ENCODE data around the gene KCNMA1. TPM values are rescaled to one million over a fixed set of nuclear protein-coding genes. Genes with fewer than 3 reads are reported as not detected.

Gene KCNMA1
- total RNA-seq, 3 donors from 2014 or later (not counting 1 experiment from before 2014, with no cell fraction given): 0.40 to 1.8 (median 0.63) TPM

DNA sequence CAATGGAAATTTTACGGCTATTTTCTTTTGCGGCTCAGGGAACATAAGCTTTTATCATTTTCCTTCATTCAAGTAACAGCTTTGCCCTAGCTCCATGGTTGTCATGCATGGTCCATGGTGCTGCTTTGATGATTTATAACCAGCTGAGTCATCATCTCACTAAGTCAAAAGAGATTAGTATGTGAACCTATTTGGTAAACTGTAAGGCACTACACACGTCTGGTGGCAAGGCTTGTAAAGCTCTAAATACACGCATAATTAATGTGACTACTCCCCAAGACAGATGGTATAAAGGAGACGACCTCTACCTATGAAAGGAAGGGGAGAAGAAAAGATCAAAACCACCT, 340.2 kb downstream of the KCNMA1 start:
- Mint-ChIP-seq H3K4me3 (no peak overlapping the region), H3K9me3 (no peaks in the 10 kb centered on the region), H3K27ac (no peak overlapping the region), H3K4me1 (no peaks in the 10 kb centered on the region), H3K27me3 (ENCODE audit: low read depth in 2 of 2) (peaks cover 6 to 8% of the 10 kb centered on the region in 2 donors), H3K36me3 (no peaks in the 10 kb centered on the region)
- Histone ChIP-seq H3K36me3 (ENCODE audit: control insufficient read depth, insufficient read depth, low read length) (no peaks in the 10 kb centered on the region), H3K27ac (ENCODE audit: low read length) (no peak overlapping the region), H3K4me3 (ENCODE audit: low read length) (no peak overlapping the region), H3K4me1 (ENCODE audit: control insufficient read depth, insufficient read depth, low read length) (no peaks in the 10 kb centered on the region), H3K27me3 (ENCODE audit: control insufficient read depth, insufficient read depth, low read length) (no peaks in the 10 kb centered on the region), H3K9me3 (ENCODE audit: control insufficient read depth, insufficient read depth, low read length) (no peaks in the 10 kb centered on the region)
- TF ChIP-seq, protein P1, sequence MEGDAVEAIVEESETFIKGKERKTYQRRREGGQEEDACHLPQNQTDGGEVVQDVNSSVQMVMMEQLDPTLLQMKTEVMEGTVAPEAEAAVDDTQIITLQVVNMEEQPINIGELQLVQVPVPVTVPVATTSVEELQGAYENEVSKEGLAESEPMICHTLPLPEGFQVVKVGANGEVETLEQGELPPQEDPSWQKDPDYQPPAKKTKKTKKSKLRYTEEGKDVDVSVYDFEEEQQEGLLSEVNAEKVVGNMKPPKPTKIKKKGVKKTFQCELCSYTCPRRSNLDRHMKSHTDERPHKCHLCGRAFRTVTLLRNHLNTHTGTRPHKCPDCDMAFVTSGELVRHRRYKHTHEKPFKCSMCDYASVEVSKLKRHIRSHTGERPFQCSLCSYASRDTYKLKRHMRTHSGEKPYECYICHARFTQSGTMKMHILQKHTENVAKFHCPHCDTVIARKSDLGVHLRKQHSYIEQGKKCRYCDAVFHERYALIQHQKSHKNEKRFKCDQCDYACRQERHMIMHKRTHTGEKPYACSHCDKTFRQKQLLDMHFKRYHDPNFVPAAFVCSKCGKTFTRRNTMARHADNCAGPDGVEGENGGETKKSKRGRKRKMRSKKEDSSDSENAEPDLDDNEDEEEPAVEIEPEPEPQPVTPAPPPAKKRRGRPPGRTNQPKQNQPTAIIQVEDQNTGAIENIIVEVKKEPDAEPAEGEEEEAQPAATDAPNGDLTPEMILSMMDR (IDR thresholded peaks at IDR 0.05): no peak
- 89% methylated on average over 2 of the region's 5 CpGs for whole genome bisulfite sequencing (ENCODE audit: insufficient coverage)
- intact Hi-C loops (cut with micrococcal nuclease): no loop called here
- DNase-seq (no peak), ATAC-seq (no peak)

DNA sequence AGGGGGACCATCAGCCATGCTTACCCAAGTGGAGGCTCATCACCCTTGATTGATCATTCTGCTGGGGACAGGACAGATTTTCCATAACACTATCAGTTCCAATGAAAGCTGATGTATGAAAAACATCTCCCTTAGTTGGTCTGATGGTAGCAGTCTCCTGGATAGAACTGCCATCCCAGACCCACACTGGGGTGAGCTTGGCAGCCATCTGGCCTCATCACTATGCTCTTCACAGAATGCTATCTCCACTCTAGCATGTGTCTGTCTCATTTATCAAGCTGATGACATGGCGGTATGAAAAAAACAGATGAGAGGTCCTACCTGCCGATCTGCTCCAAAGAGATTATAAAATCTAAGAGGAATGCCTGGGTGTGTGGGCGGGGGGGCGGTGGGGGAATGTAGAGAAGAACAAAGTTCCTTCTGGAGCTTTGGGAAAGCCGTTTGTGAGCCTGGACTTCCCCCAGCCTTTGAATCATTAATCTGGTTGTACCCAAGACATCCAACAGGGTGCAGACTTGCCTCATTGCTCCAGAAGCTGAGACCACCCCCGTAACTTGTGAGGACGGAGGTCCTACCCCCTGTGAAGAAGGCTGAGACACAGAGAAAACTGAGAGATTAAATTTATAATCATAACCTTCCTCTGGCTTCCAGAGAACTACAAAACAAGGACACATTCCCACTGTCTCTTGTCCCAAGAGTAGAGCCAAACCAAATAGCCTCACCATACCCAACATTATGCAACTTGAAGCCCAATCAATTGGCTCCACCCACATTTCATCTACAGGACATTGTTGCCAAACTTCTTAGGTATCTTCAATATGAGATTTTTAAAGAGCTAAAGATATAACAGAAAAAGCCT, 340.8 kb downstream of the KCNMA1 start:
- H3K9me3 ChIP-seq (ENCODE audit: control insufficient read depth, insufficient read depth, low read length): no peaks in the 10 kb centered on the region
- peaks cover 6 to 8% of the 10 kb centered on the region in 2 donors for H3K27me3 Mint-ChIP-seq (ENCODE audit: low read depth in 2 of 2)
- no peak overlapping the region for H3K27ac Mint-ChIP-seq
- H3K36me3 Mint-ChIP-seq: no peaks in the 10 kb centered on the region
- H3K9me3 Mint-ChIP-seq: no peaks in the 10 kb centered on the region
- no peak overlapping the region for H3K4me3 Mint-ChIP-seq
- no peaks in the 10 kb centered on the region for H3K4me1 Mint-ChIP-seq
- H3K4me1 ChIP-seq (ENCODE audit: control insufficient read depth, insufficient read depth, low read length): no peaks in the 10 kb centered on the region
- no peak overlapping the region for H3K4me3 ChIP-seq (ENCODE audit: low read length)
- no peaks in the 10 kb centered on the region for H3K36me3 ChIP-seq (ENCODE audit: control insufficient read depth, insufficient read depth, low read length)
- DNase-seq: no peak
- ATAC-seq: no peak
- H3K27me3 ChIP-seq (ENCODE audit: control insufficient read depth, insufficient read depth, low read length): no peaks in the 10 kb centered on the region
- H3K27ac ChIP-seq (ENCODE audit: low read length): no peak overlapping the region
- WGBS (ENCODE audit: insufficient coverage): 63% methylated on average over 5 of the region's 7 CpGs
- intact Hi-C loops (cut with micrococcal nuclease): no loop called here
- TF ChIP-seq, protein P1 (IDR thresholded peaks at IDR 0.05): no peak

DNA sequence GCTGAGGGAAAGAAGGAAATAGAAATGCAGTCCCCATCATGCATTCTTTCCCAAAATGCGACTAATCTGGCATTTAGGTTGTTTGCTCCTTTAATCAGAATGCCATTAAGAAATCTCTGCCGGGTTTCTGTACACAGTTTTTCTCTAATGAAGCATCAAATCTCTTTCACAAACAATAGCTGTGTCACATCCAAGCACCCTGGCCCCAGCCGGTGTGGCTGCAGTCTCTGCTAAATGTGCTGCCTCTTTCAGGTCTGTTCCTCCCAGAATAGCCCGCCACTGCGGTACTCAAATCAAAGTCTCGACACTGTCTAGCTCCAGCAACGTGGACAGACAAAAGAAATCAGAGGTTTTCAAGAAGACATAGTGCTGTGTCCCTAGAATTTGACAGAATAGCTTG, 343.8 kb downstream of the KCNMA1 start:
- H3K27me3 ChIP-seq (ENCODE audit: control insufficient read depth, insufficient read depth, low read length): no peaks in the 10 kb centered on the region
- ATAC-seq (no peak), DNase-seq (no peak)
- H3K9me3 ChIP-seq (ENCODE audit: control insufficient read depth, insufficient read depth, low read length): no peaks in the 10 kb centered on the region
- H3K27ac ChIP-seq (ENCODE audit: low read length): no peak overlapping the region
- no peaks in the 10 kb centered on the region for H3K36me3 Mint-ChIP-seq
- H3K4me1 ChIP-seq (ENCODE audit: control insufficient read depth, insufficient read depth, low read length): no peaks in the 10 kb centered on the region
- no peaks in the 10 kb centered on the region for H3K36me3 ChIP-seq (ENCODE audit: control insufficient read depth, insufficient read depth, low read length)
- H3K9me3 Mint-ChIP-seq: no peaks in the 10 kb centered on the region
- intact Hi-C loops (cut with micrococcal nuclease): no loop called here
- peaks cover 8 to 21% of the 10 kb centered on the region in 2 donors for H3K27me3 Mint-ChIP-seq (ENCODE audit: low read depth in 2 of 2)
- peaks cover 8 to 15% of the 10 kb centered on the region in 2 donors for H3K4me1 Mint-ChIP-seq
- no peak overlapping the region for H3K4me3 ChIP-seq (ENCODE audit: low read length)
- WGBS (ENCODE audit: insufficient coverage): 95% methylated on average over 7 of the region's 7 CpGs
- no peak overlapping the region for H3K4me3 Mint-ChIP-seq
- TF ChIP-seq, protein P1 (IDR thresholded peaks at IDR 0.05): no peak
- no peak overlapping the region for H3K27ac Mint-ChIP-seq

DNA sequence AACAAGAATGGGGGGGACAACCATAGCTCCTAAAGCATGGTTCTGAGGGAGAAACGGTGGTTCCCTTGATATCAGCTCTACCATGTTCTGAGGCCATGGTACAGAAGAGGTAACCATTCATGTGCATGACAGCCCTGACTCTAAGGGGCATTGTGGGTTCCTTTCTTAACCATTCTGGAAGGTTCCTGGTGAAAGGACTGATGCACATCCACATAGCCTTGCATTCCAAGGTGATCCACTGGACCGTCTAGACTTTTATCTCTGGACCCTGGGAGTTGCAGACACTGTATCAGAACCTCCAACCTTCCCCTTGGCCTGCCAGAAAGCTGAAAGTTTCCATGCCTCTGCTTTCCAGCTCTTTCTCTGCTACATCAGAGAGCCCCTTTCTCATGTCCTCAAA, 344.3 kb downstream of the KCNMA1 start:
- H3K9me3 Mint-ChIP-seq: no peaks in the 10 kb centered on the region
- DNase-seq (no peak), ATAC-seq (no peak)
- H3K4me1 Mint-ChIP-seq: peaks cover 9 to 15% of the 10 kb centered on the region in 2 donors
- H3K27ac Mint-ChIP-seq: no peak overlapping the region
- H3K4me3 Mint-ChIP-seq: no peak overlapping the region
- no peaks in the 10 kb centered on the region for H3K36me3 Mint-ChIP-seq
- H3K27ac ChIP-seq (ENCODE audit: low read length): no peak overlapping the region
- H3K4me1 ChIP-seq (ENCODE audit: control insufficient read depth, insufficient read depth, low read length): no peaks in the 10 kb centered on the region
- H3K27me3 ChIP-seq (ENCODE audit: control insufficient read depth, insufficient read depth, low read length): no peaks in the 10 kb centered on the region
- H3K36me3 ChIP-seq (ENCODE audit: control insufficient read depth, insufficient read depth, low read length): no peaks in the 10 kb centered on the region
- WGBS (ENCODE audit: insufficient coverage): 77% methylated on average over 2 of the region's 2 CpGs
- intact Hi-C loops (cut with micrococcal nuclease): no loop called here
- TF ChIP-seq, protein P1 (IDR thresholded peaks at IDR 0.05): no peak
- no peaks in the 10 kb centered on the region for H3K9me3 ChIP-seq (ENCODE audit: control insufficient read depth, insufficient read depth, low read length)
- peaks cover 8 to 21% of the 10 kb centered on the region in 2 donors for H3K27me3 Mint-ChIP-seq (ENCODE audit: low read depth in 2 of 2)
- H3K4me3 ChIP-seq (ENCODE audit: low read length): no peak overlapping the region
